GM21529 (cell line): ENCODE results near the gene FAM135A.
"Not testable (repeated sequence)": the region's sequence is repeated elsewhere in the genome, so short reads cannot be mapped to it uniquely, and the experiment has no call there.

Experiments used
- ATAC-seq: cut with Tn5 transposase; IDR thresholded peaks from one replicate; pipeline ENCODE4 v1.9.1; 2021; ENCODE audit not compliant: unreplicated experiment

Gene FAM135A

DNA sequence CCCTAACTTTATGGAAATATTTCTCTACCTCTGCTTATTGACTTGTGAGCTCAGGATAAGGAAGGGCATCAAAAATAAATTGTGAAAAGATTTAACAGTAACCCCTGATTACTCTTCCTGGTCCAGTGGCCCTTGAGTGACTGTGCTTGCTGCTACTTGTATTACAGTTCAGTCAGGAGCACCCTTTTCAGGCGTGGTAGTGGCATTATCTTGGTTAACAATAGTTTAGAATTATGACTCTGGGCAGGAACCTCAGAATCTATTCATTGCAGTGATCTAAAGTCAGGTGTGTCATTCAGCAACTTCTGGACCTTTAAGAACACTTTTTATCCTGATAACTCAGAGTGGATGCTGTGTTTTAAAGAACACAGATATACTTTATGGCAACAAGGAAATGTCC, 43.4 kb downstream of the FAM135A start:
- no peak for ATAC-seq

DNA sequence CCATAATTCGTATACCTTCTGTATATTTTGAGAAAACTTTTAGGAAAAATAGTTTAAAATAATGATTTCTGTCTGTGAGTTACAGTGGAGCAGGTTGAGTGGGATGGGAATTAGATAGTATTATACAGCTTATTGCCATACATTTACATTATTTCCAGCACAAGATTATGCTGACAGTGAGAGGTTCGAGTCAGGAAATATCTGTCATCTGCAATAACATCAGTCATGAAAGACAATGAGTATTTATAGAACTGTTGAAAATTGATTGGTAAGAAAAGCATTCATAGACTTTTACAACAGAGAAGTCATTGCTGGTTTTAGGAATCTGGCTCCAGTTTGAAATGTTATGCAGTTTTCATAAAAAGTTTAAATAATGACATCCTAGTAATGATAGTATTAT, 45.9 kb downstream of the FAM135A start:
- ATAC-seq = no peak

DNA sequence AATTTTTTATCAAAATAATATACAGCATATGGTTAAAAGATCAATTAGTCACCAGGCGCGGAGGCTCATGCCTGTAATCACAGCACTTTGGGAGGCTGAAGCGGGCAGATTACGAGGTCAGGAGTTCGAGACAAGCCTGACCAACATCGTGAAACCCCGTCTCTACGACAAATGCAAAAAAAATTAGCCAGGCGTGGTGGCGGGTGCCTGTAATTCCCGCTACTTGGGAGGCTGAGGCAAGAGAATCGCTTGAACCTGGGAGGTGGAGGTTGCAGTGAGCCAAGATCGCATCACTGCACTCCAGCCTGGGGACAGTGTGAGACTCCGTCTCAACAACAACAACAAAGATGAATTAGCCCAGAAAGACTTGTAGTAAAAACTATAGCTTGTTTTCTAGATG, 46.4 kb downstream of the FAM135A start:
- ATAC-seq = not testable (repeated sequence)

DNA sequence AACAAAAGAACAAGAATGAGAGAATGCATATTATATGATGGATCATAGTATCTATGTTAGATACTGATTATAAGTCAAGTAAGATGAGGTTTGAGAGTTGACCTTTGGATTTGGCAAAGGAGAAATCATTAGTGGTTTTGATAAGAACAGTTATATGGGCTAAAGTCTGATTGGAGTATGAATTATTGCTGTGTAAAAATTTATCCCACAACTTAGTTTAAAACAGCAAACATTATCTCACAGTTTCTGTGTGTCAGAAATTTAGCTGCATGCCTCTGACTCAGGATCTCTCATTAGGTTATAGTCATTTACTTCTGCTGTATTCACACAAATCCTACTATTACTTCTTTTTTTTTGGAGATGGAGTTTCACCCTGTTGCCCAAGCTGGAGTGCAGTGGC, 56.7 kb downstream of the FAM135A start:
- ATAC-seq = no peak

DNA sequence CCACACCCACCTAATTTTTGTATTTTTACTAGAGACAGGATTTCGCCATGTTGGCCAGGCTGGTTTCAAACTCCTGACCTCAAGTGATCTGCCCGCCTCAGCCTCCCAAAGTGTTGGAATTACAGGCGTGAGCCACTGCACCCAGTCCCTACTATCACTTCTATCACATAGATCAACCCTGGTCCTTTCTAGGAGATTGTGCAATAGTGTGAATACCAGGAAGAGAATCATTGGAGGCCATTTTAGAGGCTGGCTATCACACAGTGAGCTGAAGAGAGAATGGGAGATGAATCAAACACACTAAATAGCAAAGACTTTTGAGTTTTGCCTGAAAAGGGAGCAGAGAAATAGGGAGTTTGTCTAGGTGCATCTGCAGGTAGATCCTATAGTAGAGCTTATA, 57.2 kb downstream of the FAM135A start:
- not testable (repeated sequence) for ATAC-seq

DNA sequence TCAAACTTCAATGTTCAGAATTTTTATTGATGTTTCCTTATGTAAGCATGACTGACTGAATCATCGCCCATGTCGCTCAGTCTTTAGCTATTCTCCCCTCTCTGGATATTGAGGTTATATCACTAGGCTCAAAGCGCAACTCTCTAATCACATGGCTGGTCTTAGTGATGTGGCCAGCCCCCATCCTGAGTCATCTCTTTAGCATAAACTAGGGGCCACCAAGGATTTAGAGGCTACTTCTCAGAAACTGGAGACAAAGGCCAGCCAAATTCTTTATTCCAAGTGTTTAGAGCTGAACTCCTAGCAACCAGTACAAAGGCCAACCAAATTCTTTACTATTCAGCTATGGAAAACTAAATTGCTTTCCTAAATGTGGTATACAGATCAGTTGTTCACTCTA, 61.4 kb downstream of the FAM135A start:
- no peak for ATAC-seq

DNA sequence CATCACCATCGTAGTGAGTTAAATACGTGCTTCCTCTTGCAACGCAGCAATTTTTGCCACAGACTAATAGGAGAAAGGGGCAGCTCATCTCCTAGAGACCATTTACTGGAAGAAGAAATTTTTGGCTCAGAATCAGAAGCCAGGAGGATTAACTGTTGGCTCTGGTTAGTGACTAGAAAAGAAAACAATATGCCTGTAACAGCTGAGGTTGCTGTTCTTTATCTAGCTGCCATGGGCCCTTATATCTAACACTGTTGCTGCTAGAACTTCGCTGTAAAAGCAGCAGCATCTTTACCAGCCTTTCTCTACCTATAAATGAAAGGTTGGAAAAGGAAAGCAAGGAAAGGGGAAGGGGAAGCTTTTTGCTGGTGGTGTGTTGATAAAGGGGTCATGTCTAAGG, 65.9 kb downstream of the FAM135A start:
- ATAC-seq = no peak

DNA sequence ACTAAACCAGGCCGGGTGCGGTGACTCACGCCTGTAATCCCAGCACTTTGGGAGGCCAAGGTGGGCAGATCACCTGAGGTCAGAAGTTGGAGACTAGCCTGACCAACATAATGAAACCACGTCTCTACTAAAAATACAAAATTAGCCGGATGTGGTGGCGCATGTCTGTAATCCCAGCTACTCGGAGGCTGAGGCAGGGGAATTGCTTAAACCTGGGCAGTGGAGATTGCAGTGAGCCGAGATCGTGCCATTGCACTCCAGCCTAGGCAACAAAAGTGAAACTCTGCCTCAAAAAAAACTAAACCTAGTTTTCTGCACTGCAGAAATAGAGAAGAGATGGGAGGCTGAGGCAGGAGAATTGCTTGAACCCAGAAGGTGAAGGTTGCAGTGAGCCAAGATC, 73.3 kb downstream of the FAM135A start:
- not testable (repeated sequence) for ATAC-seq

DNA sequence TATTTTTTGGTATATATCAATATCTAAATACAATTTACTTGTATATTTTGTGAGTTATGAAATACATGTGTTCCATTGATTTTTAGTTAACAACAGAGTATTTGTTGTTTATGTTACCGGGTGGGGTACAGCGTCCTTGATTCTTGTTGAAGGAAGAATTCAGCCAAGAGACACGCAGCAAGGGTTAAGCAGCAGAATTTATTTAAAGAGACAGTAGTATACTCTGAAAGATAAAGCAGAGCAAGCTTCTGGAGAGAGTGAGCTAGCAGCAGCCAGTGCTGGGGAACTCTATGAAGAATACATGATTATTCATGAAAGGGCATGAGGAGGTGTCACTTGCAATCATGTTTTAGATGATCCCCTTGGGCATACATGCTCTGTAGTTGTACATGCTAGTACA, 76.1 kb downstream of the FAM135A start:
- ATAC-seq = no peak

DNA sequence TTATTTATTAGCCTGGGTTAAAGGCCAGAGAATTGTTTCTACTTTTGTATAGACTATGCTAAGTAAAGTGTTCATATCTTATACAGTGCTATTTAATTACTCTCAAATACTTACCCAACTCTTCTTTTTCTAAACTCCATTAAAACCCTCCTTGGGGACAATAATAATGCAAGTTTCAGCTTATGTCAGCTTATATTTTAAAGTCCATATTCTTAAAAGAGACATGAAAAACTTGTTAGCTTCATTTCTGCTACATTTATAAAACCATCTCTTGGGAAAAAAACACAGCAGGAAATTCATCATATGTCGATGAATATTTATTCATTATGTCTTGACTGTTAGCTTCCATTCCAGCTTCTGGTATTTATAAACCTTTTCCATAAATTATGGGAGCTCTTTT, 81.5 kb downstream of the FAM135A start:
- ATAC-seq = no peak

DNA sequence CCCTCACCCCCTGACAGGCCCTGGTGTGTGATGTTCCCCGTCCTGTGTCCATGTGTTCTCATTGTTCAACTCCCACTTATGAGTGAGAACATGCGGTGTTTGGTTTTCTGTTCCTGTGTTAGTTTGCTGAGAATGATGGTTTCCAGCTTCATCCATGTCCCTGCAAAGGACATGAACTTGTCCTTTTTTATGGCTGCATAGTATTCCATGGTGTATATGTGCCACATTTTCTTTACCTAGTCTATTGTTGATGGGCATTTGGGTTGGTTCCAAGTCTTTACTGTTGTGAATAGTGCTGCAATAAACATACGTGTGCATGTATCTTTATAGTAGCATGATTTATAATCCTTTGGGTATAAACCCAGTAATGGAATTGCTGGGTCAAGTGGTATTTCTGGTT, 82.5 kb downstream of the FAM135A start:
- not testable (repeated sequence) for ATAC-seq

DNA sequence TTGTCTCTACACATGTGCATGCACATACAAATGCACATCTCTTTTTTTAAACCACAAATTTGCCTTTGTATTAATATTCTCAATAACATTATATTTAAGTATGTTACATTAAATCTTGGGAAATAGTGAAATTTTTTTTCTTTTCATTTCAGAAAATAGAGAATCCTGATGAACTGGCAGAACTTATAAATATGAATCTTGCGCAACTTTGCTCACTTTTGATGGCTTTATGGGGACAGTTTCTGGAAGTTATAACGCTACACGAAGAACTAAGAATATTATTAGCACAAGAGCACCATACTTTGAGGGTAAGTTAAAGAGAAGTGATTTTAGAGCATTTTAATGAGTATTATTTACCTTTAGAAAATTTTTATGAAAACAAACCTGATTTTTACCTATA, 89.2 kb downstream of the FAM135A start:
- ATAC-seq = no peak

DNA sequence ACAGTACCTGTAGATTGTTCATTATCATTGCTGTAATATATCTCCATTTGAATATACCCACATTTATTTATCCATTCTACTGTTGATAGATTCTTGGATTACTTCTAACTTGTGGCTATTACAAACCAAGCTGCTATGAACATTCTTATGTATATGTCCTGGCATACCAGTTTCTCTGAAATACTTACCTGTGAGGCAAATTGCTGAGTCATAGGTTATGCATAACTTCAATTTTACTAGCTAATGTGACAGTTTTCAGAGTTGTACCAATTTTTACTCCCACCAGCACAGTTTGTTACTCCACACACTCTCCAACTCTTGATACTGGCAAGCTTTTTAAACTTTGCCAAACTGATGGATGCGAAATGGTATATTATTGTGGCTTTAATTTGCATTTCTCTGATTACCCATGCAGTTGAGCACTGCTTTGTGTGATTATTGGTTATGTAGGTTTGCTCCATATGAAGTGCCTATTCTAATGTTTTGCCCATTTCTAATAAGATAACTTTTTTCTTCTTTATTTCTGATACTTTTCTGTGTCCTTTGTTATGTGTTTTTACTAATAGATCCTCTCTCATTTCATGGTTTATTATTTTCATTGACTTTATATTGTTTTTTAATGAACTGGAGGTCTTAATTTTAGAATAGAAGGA, 90.6 kb downstream of the FAM135A start:
- no peak for ATAC-seq

DNA sequence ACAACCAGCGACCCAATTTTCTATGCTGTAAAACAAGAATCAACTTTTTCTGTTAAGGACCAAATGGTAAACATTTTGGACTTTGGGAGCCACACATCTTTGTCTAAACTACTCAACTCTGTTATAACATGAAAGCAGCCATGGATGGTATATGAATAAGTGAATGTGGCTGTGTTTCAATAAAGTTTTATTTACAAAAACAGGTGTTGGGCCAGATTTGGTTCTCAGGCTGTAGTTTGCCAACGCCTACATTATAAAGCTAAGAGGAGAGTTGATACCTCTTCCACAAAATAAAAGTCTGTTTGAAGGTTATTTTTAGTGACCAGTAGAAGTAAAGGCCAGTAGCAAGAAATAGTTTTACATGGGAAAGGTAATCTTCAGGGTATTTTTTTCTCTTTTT, 93.0 kb downstream of the FAM135A start:
- no peak for ATAC-seq

DNA sequence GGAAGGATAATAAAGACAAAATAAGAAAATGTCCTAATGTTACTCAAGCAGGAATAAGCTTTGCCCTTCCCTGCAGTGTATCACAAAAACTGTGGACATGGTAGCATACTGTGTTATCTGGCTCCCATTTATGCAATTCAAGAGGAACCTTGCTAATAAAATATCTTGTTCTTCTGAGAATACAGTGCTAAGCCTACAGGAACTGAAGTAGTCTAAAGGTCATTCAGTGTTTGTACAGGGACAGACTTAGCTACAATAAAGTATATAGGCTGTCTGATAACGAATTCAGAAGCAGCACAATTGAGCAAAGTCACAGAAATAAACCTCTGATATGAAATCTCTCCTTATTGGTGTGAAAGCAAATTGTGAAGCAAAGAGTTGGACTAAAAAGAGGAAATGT, 93.9 kb downstream of the FAM135A start:
- no peak for ATAC-seq

DNA sequence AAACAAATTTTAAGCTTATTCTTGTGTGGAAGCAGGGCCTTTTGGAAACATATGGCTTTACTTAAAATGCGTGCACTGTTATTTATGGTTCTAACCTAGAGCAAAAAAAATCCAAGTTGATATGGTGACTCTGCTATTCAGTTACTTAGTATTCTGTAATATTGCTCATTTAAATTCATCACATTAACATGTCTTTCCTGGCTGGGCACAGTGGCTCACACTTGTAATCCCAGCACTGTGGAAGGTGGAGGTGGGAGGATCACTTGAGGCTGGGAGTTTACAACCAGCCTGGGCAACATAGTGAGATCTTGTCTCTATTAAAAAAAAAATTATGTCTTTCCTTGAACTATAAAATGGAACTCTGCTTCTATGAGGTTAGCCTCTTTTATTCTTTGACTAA, 95.6 kb downstream of the FAM135A start:
- no peak for ATAC-seq

DNA sequence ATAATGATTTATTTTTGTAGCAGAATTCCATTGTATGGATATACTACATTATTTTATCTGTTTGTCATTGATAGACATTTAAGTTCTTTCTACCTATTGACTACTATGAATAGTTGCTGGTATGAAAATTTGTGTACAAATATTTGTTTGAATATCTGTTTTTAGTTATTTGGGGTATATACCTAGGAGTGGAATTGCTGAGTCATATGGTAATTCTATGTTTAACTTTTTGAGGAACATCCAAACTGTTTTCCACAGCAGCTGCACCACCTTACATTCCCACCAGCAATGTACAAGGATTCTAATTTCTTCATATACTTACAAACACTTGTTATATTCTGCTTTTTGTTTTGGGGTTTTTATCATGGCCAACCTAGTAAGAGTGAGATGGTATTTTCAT, 97.3 kb downstream of the FAM135A start:
- no peak for ATAC-seq

DNA sequence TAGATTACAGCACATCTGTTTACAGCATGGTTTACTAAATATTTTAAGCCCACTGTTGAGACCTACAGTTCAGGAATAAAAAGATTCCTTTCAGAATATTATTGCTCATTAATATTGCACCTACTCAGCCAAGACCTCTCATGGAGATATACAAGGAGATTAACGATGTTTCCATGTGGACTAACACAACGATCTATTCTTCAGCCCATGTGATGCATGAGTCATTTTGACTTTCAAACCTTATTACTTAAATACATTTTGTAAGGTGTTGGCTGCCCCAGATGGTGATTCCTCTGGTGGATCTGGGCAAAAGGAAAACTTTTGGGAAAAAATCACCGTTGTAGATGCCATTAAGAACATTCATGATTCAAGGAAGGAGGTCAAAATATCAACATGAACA, 105.4 kb downstream of the FAM135A start:
- no peak for ATAC-seq

DNA sequence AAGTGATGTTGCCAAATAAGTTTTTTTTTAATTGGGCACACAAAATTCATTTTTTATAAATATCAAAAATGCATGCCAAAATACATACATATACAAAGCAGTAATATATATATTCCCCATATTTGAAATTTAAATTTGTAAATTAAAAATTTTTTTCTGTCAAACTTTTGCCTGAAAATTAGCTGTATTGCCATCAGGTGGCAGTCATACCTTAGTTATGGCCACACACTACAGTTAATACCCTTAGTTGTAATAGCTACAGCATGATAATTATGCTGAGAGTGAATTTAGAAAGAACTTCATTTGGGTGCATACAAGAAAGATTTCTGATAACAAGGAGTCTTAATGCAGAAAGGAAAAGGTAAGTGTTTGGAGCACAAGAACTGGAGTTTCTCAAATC, 107.3 kb downstream of the FAM135A start:
- peak; percentile 49 for ATAC-seq

DNA sequence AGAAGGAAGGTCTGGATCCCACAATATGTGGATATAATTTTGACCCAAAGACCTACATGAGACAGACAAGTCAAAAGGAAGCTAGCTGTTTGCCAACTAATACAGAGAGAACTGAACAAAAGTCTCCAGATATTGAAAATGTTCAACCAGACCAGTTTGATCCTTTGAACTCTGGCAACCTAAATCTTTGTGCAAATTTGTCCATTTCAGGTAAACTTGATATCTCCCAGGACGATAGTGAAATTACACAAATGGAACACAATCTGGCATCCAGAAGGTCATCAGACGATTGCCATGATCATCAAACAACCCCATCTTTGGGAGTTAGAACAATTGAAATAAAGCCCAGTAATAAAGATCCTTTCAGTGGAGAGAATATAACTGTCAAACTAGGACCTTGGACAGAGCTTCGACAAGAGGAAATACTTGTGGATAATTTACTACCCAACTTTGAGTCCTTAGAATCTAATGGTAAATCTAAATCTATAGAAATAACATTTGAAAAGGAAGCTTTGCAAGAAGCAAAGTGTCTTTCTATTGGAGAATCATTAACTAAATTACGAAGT, 111.5 kb downstream of the FAM135A start:
- ATAC-seq = no peak

DNA sequence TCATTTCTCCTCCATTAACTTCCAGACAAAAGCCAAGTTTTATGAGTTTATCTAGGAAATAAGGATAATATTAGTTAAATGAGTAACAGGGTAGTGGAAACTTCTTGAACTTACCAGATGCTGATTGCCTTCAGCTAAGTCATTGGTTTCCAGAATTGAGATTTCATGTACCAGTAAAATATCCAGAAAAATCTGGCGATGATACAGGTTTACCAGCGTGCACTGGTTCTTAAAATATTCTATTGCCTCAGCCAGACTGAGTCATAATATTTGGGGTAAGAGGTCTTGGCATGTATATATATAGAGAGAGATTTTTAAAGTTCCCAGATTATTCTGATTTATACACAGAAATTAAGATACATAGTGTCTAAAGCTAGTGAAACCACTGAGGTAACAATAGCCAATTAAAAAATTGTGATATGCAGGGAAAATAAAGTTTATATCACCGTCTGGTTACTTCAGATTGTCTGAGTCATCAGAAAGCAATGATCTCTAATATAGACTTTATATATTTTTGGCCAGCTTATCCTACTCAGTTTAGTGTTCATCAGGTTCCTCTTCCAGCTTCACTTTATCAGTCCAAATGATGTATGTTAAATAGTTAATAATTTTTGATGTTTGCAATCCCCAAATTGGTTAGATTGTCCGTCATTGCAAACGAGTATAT, 113.9 kb downstream of the FAM135A start:
- ATAC-seq = no peak

DNA sequence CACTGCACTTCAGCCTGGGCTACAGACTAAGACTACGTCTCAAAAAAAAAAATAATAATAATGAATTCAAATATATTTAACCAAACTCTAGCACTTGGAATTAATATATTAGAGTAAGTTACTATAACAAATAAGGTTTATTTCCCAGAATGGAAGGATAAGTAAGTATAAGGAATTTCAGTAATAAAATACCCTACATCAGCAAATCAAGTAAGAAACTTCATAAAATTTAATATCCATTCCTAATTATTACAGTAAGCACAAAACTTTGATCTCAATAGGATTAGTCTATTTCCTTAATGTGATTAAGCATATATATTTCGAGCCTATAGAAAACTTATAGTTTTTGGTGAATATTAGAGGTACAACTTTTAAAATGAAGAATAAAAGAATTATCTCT, 116.7 kb downstream of the FAM135A start:
- ATAC-seq = no peak

DNA sequence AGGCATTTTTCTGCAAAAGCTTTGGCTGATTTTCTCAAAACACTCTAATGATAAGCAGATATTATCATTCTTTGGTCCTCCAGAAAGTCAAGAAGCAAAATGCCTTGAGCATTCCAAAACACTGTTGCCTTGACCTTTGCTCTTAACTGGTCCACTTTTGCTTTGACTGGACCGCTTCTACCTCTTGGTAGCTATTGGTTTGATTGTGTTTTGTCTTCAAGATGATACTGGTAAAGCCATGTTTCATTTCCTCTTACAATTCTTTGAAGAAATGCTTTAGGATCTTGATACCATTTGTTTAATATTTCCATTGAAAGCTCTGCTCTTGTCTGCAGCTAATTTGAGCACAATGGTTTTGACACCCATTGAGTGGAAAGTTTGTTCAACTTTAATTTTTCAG, 117.8 kb downstream of the FAM135A start:
- no peak for ATAC-seq
